Peyer's patch (tissue), 4 donors: ENCODE results near the gene MTMR2.

Experiments used
- CTCF ChIP-seq, 6 experiments: fragments of 450-650 bp in 4 of 6; fragments of 200-600 bp in 2 of 6; sonication (generic) in 1 of 6; IDR thresholded peaks; one replicate each; pipeline ENCODE4 v1.5.1; 2017 to 2019; ENCODE audit warnings: antibody characterized with exemption in 6 of 6, mild to moderate bottlenecking in 3 of 6, moderate library complexity in 1 of 6
- POLR2A ChIP-seq, 2 donors: fragments of 450-650 bp; IDR thresholded peaks; one replicate each; pipeline ENCODE4 v1.5.1; 2017; ENCODE audit warnings: antibody characterized with exemption in 2 of 2, mild to moderate bottlenecking in 2 of 2, moderate library complexity in 2 of 2

GRCh38 chr11:95790933-95791708, 132.8 kb downstream of the MTMR2 start:
- no peak for TF ChIP-seq CTCF (IDR thresholded peaks at IDR 0.05)
- TF ChIP-seq POLR2A (IDR thresholded peaks at IDR 0.05): peak in 1 of 2 donors; percentile 43
